Activated gamma-delta T cell treated with anti-CD3 and anti-CD28 coated beads, Interleukin-2, amount 50 U/mL, for 16 hours (primary cell): ENCODE data around the gene SH3RF3.

Experiments
- DNase-seq: peaks from one replicate; pipeline ENCODE4 v3.0.0-alpha.2; 2020; ENCODE audit warnings: low read depth

The SH3RF3 gene

DNA sequence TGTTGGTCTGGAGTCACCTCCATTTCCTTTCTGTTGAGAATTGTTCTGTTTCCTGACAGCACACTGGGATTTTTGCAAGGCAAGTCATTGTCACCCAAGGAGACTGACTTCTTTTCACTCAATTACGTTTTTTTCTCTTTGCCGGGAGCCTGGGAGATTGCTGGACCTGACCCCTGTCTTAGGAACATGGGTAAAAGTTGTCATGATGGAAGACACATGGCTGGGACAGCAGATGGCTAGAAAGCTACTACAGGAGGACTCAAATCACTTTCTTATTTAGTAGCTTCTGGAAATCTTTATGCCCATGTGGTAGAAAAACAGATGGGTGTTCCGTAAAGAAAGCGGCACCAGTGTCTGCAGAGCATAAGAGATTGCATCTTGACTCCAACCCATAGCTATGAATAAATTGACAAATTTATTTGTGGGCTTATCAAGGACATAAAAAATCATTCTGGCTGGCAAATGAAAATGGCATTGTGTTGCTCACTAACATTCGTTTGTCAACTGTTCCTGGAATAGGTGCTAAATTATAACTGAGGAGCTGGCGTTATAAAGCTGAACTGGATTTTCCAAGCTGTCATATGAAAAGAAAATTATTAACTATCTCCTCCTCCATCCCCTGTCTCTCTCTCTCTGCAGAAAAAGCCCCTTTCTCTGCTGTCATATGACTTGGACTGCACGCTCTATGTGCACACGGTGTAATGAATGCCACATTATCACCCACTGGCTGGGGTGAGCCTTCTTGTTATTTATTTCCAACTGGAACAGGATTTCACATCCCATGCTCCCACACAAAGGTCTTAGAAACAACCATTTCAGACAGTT lies 159.8 kb downstream of the SH3RF3 start:
- no peak for DNase-seq

DNA sequence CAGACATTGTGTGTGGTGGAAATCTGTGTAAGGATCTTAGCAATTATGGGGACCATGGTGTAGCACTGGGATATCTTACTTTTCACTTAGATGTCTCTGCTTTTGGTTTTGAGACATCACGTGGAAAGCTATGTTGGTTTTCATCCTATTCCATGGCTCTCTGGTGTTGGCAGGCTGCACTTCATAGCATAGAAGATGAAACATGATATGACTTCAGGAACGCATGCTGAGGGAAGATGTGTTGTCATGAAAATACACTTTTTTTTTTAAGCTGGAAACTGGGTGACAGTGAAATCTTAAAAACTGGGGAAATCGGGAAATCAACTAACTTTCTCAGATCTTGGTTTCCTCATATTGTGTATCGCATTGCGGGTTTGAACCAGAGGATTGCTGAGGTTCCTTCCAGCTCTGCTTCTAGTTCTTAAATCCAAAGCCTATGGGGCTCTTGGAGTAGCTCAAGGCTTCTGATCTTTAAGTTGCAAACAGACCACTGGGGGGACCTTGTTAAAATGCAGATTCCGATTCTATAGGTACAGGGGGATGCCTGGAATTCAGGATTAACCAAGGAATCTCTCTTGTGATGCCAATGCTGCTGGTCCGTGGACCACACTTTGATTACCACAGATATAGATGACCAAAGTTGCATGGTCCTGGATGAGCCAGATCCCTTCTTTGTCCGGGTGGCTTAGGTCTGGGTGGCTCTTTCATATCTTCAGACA lies 160.7 kb downstream of the SH3RF3 start:
- no peak for DNase-seq

GRCh38 chr2:109290887-109291643 lies 162.1 kb downstream of the SH3RF3 start:
- DNase-seq: no peak

DNA sequence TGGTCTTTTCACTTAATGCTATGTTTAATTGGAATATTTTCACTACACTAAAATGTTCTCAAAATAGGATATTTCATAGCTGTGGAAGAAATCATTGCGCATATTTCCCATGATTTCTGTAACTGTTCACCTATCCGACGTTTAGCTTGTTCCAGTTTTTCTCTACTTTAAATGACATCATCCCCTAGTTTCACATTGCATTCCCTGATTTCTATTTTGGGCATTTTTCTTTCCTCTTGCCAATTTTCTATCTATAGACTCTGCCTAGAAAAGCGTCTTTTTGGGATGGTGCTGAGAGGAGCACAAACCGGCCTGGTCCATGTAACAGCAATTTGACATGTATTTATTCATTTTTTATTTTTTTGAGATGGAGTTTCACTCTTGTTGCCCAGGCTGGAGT lies 163.4 kb downstream of the SH3RF3 start:
- no peak for DNase-seq

GRCh38 chr2:109293663-109294062 lies 164.7 kb downstream of the SH3RF3 start:
- DNase-seq: no peak

- no peak for DNase-seq
Measured at GRCh38 chr2:109294523-109294922, 165.5 kb downstream of the SH3RF3 start.

DNA sequence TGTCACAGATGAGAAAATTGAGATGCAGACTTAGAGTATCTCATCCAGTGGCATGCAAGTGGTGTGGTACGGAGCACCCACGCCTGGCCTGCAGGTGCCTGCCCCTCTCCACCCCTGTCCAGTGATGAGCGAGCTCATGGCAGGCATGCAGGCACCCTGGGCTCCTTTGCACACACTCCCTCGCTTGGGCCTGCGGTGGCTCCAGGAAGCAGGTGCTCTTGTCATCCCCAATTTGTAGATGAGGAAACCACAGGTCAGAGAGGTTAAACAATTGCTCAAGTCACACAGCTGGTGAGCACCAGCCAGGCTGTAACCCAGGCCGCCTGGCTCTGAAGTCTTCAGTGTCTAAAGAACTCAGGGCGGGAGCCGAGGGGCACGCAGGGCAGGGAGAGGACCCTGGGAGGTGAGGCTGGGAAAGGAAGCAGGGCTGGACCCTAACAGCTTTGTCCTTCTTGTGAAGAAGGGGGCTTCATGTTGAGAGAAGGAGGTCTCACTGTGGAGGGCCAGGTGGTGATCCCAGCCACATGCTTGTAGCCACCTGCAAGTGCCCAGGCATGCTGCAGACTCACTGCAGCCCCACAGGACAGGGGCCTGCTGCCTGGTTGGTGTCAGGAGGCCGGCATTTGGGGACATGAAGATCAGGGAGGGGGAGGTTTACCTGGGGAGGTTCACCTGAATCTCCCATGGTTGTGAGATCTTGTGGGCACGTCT lies 166.2 kb downstream of the SH3RF3 start:
- DNase-seq: no peak

- DNase-seq: no peak
Measured at GRCh38 chr2:109295781-109296117, 166.7 kb downstream of the SH3RF3 start.

DNA sequence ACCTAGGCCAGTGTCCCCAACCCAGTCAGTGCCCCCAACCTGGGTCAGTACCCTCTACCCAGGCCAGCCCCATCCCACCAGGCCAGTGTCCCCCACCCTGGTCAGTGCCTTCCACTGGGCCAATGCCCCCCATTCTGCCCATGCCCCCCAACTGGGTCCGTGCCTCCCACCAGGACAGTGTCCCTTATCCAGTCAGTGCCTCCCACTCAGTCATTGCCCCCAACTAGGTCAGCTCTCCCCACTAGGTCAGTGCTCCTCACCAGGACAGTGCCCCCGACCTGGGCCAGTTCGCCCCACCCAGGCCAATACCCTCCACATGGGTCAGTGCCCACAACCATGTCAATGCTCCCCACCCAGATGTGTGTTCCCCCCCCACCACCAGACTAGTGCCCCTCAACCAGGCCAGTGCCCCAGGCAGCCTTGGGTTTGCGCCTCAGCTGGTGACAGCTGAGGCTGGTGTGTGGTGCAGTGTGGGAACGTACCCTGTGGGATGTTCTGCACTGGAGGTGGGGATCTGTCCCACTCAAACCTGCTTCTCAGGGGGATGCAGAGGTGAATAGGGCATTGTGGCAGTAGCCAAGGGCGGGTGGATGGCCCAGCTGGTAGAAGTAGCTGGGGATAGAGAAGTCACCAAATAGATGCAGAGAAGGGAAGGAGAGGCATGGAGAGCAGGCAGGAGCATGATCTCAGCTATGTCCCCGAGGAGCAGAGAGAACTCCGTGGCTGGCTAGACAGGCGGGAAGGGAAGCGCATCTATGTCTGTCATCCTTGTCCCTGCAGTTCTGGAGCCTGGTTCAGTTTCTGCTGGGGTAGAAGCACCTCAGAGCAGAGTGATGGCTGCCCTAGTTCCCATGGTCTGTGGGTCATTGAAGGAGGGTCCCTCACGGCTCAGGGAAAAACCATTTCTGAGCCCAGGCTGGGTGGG lies 168.8 kb downstream of the SH3RF3 start:
- no peak for DNase-seq

GRCh38 chr2:109298851-109299250 lies 169.8 kb downstream of the SH3RF3 start:
- no peak for DNase-seq

DNA sequence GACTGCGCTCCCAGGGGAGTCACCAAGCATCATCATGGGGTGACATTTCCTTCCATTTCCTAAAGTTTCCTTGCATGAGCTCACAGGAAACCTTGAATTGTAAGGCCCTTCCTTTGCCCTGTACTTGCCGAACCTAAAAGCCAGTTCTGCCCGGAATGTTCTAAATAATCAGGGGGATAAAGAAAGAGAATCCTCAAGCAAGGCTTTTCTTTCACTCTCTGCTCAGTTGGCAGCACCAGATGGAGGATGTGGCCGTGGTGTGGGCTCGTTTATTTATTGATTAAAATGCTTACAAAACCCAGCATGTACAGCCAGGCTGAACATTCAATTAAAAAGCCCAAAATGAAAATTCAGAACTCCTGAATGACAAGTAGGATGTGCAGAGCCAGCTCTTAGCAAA lies 170.5 kb downstream of the SH3RF3 start:
- no peak for DNase-seq

- no peak for DNase-seq
Measured at GRCh38 chr2:109300582-109300981, 171.6 kb downstream of the SH3RF3 start.

DNA sequence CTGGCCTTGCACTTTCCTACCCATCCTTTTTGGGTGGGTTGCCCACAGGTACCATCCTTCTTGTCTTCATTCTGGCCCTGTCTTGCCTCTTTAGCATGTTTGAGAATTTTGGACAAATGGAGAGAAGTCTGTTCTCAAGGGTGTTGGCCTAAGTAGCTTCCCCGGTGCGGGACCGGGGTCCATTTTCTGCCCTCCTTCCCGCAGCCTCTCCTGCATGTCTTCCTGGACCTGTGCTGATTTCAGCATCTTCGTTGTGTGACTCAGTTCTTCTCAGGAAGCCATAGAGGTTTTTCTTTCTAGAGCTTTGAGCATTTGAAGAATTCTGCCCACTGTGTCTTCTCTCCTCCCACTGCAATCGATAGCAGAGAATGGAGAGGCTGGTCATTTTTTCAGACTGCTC lies 172.7 kb downstream of the SH3RF3 start:
- DNase-seq: no peak

DNA sequence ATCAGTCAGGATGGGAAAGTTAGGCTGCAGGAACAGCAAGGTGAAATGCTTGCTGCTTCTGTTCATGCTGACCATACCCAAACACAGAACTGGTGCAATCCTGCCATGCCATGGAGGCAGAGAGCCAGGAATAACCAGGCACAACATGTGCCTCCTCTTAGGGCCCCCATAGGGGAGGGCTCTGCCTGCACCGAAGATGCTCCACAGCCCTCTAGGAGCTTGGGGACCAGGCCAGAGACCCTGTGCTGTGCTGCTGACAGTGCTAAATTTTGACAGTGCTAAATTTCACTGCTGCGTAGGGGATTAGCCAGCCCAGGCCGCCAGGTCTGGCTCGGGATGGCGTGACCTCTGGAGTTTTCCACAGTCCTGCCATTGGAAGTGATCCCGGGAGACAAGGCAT lies 173.3 kb downstream of the SH3RF3 start:
- no peak for DNase-seq

DNA sequence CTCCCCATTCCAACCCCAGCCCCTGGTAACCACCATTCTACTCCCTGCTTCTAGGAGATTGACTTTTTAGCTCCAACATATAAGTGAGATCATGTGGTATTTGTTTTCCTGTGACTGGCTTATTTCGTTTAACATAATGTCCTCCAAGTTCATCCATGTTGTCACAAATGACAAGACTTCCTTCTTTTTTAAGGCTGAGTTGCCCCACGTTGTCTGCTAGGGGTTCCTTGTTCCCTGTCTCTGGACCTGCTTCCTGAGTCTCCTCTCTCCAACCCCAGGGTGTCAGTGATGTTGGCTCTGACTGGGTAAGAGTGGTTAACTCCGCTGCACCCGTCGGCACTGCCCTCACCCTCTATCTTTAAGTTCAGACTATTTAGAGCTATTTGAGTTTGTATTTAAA lies 175.2 kb downstream of the SH3RF3 start:
- no peak for DNase-seq

DNA sequence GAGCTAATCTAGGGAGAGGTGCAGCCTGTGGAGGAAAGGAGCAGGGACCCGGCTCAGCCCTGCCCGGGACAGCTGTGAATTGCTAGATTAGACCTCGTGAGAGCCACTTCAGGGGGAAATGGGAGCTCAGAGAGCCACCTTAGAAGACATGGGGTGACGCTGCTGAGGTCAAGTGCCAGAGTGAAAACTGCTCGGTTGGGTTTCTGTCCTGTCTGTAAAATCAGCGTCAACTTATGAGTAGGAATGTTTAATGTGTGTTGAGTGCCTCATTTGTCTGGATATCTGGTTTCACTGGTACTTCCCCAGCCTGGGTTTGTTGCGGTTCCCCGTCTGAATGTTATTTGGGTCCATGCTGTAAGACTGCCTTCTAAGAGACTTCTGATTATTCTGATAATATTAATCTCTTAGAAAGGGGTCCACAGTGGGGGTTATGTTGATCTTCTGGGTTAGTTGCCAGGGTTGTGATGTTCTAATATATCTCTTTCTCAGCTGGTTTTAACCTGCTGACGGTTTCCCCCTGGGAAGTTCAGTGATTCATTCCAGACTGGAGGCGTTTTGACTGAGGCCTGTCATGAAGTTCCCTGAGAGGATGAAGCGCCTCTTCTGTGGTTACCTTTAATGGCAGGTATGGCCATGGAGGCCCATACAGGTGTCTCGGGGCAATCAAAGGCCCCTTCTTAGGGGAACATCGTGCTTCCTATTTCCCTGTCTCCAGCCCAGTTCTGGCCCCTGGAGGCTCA lies 175.9 kb downstream of the SH3RF3 start:
- no peak for DNase-seq

GRCh38 chr2:109305490-109306167 lies 176.6 kb downstream of the SH3RF3 start:
- no peak for DNase-seq

DNA sequence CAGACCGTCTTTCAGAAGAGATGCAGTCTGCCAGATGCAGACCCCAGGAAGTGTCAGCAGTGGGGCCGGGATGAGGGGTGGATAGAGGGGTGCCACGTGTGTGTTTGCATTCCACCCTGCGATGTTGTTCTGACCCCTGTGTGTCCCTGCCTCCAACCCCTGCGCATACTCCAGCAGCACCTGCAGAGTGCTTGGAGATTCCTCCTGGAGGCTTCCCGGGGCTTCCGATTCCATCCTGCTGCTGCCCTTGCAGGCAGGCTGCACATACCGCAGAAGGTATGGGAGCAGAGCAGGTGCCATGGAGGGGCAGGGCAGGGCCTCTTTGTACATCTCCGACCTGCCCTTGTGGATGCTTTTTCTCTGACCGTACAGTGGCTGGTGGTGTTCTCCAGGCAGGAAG lies 177.2 kb downstream of the SH3RF3 start:
- no peak for DNase-seq

DNA sequence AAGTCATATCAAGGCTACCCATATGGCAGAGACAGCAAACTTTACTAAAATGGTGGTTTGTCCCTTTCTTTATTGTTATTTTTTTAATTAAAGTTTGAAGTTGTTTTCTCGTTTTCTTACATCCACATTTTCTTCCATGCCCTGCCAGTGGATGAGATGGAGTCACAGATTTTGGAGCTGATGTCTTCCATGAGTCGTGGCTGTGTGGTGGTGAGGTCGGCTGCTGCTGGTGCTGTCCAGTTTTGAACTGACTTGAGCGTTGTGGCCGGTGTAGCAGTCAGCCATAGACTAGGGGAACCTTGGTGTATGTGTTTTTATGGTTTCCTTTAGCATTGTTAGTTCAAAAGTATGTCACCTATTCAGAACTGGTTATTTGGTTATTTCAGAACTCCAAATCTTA lies 182.8 kb downstream of the SH3RF3 start:
- no peak for DNase-seq

DNA sequence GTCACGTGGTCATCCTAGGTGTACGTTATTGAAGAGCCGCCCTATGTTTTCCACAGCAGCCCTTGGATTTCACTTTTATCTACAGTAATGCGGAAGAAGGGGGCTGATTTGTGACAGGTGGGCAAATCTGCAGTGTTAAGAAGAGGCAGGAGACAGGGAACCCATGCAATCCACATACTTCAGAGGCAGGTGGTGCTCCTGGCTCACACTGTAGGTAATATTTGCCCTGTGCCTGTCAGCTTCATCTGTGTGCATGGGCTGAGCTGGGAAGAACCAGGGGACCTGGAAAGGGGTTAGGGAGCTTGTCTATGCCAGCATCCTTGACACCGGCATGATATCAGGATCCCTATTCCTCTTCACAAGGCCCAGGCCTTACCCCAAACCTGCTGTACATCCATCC lies 183.9 kb downstream of the SH3RF3 start:
- no peak for DNase-seq
